Bronchial epithelial cell (primary cell): ENCODE results near the gene IGSF8. TPM values are rescaled to one million over a fixed set of nuclear protein-coding genes. Genes with fewer than 3 reads are reported as not detected.

Source experiments
- DNase-seq: peaks from one replicate; pipeline ENCODE4 v3.0.0-alpha.2; 2010; ENCODE audit warnings: low read depth
- FAIRE-seq: peaks from 2 replicates; lab custom pipeline; 2011; peaks lifted over from hg19 to GRCh38; lab: Jason Lieb, UNC
- H3K27me3 ChIP-seq: 2 replicates; pipeline ENCODE4 v1.5.1; 2011; ENCODE audit warnings: low read length; ENCODE audit not compliant: control insufficient read depth, insufficient read depth
- H3K36me3 ChIP-seq: 2 replicates; pipeline ENCODE4 v1.5.1; 2011; ENCODE audit warnings: low read length; ENCODE audit not compliant: control insufficient read depth, insufficient read depth
- H3K4me3 ChIP-seq: 2 replicates; pipeline ENCODE4 v1.5.1; 2011; ENCODE audit warnings: mild to moderate bottlenecking, low read depth, low read length, control low read depth
- total RNA-seq: library from RNA; depleted of rRNA; stranded (reverse); fragments of >200 nt; gene quantifications from 2 replicates; pipeline ENCODE4 v1.2.1, GENCODE V29; 2014
- TF ChIP-seq, protein P1 (sequence below): IDR thresholded peaks from 2 replicates; pipeline ENCODE4 v1.5.1; 2011; ENCODE audit warnings: mild to moderate bottlenecking, moderate library complexity, low read length, control low read depth, inconsistent platforms; ENCODE audit not compliant: insufficient read depth, severe bottlenecking

The IGSF8 gene
- total RNA-seq, 1 donor from 2014 or later: 42.6 TPM

DNA sequence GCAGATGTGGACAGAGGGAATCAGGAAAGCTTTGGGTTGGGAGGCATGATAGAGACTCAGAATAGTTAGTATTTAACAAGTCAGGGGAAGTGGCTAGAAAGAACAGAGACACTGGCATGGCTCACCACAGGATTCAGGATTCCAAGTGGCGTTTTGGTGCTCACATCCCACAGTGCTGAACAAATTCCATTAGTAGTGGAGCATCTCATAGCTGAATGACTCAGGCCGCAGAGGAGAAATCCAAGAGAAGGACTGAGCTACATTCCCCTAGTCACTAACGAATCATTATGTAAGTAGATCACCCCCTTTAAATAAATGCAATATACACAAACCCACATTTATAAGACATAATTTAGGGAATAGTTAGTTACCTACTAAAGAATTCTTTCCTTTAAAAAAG lies 22.1 kb downstream of the IGSF8 start:
- no peak for FAIRE-seq

DNA sequence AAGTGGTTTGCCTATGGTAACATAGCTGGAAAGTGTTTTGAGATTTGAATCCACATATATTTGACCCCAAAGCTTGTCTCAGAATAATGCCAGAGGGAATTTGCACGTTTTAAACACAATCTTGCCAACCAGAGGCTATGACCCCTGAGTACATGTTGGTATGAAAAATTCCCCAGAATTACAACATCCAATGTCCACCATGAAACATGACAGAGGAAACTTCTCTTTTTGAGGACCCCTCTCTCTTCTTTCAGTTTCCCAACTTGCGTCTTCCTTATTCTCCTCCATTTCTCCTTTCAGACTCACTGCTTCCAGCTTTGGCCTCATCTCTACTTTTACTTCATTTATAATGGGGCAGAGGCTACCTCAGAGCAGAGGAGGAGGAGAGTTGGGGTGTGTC lies 22.6 kb downstream of the IGSF8 start:
- TF ChIP-seq, protein P1, sequence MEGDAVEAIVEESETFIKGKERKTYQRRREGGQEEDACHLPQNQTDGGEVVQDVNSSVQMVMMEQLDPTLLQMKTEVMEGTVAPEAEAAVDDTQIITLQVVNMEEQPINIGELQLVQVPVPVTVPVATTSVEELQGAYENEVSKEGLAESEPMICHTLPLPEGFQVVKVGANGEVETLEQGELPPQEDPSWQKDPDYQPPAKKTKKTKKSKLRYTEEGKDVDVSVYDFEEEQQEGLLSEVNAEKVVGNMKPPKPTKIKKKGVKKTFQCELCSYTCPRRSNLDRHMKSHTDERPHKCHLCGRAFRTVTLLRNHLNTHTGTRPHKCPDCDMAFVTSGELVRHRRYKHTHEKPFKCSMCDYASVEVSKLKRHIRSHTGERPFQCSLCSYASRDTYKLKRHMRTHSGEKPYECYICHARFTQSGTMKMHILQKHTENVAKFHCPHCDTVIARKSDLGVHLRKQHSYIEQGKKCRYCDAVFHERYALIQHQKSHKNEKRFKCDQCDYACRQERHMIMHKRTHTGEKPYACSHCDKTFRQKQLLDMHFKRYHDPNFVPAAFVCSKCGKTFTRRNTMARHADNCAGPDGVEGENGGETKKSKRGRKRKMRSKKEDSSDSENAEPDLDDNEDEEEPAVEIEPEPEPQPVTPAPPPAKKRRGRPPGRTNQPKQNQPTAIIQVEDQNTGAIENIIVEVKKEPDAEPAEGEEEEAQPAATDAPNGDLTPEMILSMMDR: no peak
- H3K4me3 ChIP-seq: no peak overlapping the region
- peaks cover 9% of the 10 kb centered on the region for H3K27me3 ChIP-seq
- DNase-seq (no peak), FAIRE-seq (no peak)
- no peaks in the 10 kb centered on the region for H3K36me3 ChIP-seq

More for the DNA sequence above, 22.1 kb downstream of the IGSF8 start:
- Histone ChIP-seq H3K36me3 (no peaks in the 10 kb centered on the region), H3K27me3 (peaks cover 10% of the 10 kb centered on the region), H3K4me3 (no peak overlapping the region)
- TF ChIP-seq, protein P1: no peak
- DNase-seq: no peak

DNA sequence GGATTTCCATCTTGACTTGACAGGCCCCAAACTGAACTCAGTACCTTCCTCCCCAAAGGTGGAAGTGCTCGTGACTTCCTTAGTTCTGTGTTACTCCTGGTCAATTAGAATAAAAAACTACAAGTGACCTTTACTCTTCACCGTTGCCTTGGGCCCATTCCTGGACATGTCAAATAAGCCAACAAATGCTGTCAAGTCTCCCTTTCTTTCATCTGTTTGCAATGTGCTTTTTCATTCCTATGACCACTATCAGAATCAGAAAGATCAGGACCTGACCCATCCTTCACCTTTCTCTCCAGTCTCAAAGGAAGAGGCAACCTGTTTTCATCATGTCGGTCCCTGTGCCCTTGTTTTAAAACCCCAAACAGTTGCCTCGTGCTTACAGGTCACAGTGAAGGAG lies 23.6 kb downstream of the IGSF8 start:
- TF ChIP-seq, protein P1: no peak
- Histone ChIP-seq H3K4me3 (no peak overlapping the region), H3K27me3 (peaks cover 9% of the 10 kb centered on the region), H3K36me3 (no peaks in the 10 kb centered on the region)
- FAIRE-seq (no peak), DNase-seq (no peak)

DNA sequence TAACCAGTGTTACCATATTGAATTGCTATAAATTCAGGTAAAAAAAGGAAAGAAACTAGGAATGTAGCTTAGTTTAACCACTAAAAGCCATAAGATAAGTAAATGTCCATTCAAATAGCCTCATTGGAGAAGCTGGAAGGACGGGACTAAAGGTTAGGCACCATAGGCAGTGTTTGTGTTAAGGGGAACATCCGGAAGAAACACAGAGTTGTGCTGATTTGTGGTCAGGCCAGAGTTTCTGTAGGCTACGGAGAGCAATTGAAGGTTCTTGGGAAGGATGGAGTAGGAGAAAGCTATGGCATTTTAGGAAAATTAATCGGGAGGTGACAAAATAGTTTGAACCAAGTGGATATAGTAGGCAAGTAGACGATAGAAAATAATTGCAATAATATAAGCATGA lies 27.1 kb downstream of the IGSF8 start:
- TF ChIP-seq, protein P1: no peak
- no peak overlapping the region for H3K4me3 ChIP-seq
- H3K36me3 ChIP-seq: no peaks in the 10 kb centered on the region
- DNase-seq (no peak), FAIRE-seq (no peak)
- peaks cover 27% of the 10 kb centered on the region for H3K27me3 ChIP-seq

DNA sequence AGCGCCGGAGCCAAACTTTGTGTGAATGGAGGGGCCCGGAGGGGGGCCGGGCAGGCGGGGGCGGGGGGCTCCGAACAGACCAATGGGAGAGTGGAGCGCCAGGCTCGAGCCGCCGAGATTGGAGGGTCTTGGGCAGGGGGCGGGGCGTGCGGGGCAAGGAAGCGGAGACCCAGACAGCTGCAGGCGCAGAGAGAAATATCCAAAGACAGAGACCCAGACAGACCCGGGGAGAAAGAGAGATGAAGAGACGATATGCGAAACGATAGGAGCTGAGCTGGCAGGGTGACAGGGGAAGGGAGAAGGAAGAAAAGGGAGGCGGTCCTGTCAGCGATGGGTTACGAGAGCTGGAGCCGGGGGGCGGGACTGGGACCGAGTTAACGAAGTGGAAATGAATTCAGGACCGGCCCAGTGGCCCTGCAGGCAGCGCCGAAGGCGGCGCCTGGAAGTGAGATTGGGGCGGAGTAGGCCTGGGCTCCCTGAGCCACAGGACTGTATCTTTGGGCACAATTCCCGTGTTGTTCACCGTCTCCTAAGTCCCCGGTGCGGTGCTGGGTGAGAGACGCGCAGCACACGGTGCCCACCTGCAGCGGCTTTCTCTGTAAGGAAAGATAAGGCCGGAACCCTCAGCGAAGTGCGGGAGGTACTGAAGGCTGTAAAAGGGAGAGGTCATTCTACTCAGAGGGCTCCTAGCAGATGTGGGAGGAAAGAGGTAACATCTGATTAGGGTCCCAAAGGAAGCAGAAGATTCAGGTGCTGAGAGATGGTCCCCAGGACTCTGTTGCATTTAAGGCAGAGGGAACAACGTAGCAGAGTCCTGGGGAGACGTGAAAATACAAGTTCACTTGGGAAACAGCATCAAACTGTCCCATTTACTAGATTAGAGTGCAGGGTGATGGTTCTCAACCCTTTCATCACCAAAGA lies 27.9 kb downstream of the IGSF8 start:
- peak overlapping the region; percentile 21 for H3K4me3 ChIP-seq
- DNase-seq (peak; percentile 29), FAIRE-seq (no peak)
- H3K36me3 ChIP-seq: no peaks in the 10 kb centered on the region
- TF ChIP-seq, protein P1: no peak
- H3K27me3 ChIP-seq: peaks cover 27% of the 10 kb centered on the region
